Endothelial cell of umbilical vein (primary cell): Measurements from ENCODE around the gene PUS3. TPM values are rescaled to one million over a fixed set of nuclear protein-coding genes. Genes with fewer than 3 reads are reported as not detected.
"Not testable (repeated sequence)": the region's sequence is repeated elsewhere in the genome, so short reads cannot be mapped to it uniquely, and the experiment has no call there.

Experiments
- BruUV-seq: library from RNA; stranded (reverse); fragments of 400-500 nt; replicated peaks from 2 replicates; lab custom pipeline; 2021; lab: Mats Ljungman, UMichigan
- CTCF ChIA-PET: fragments of 300-600, 350-600 bp; sonication (Branson Sonifier 250); formaldehyde crosslinking; loops from one replicate; lab custom pipeline; 2021; ENCODE audit warnings: antibody characterized with exemption, inconsistent platforms; lab: Charles Lee
- POLR2A ChIA-PET: fragments of 300-600, 350-600 bp; sonication (Branson Sonifier 250); formaldehyde crosslinking; loops from one replicate; lab custom pipeline; 2021; ENCODE audit warnings: antibody characterized with exemption, inconsistent platforms; lab: Charles Lee
- DNase-seq: peaks from one replicate; pipeline ENCODE4 v3.0.0-alpha.2; 2011; ENCODE audit warnings: low read depth, low spot score
- FAIRE-seq: peaks from 2 replicates; lab custom pipeline; 2011; peaks lifted over from hg19 to GRCh38; lab: Jason Lieb, UNC
- H2AFZ ChIP-seq: 2 replicates; pipeline ENCODE4 v1.6.0; 2012; ENCODE audit warnings: low read depth, low read length, control low read depth, inconsistent platforms
- H3K27ac ChIP-seq: 2 replicates; pipeline ENCODE4 v1.5.1; 2011; ENCODE audit warnings: low read depth, mild to moderate bottlenecking, control low read depth, low read length, moderate library complexity; ENCODE audit not compliant: insufficient read depth
- H3K27me3 ChIP-seq, 2 experiments: 2 replicates each; pipeline versions ENCODE4 v1.6.0 to v1.6.1; 2011; ENCODE audit warnings: low read length in 2 of 2, mixed read lengths in 1 of 2; ENCODE audit not compliant: control insufficient read depth in 2 of 2, insufficient read depth in 2 of 2
- H3K36me3 ChIP-seq, 2 experiments: 2 replicates in 1 of 2; 3 replicates in 1 of 2; pipeline ENCODE4 v1.5.1; 2011; ENCODE audit warnings: low read length in 2 of 2, mild to moderate bottlenecking in 1 of 2, moderate library complexity in 1 of 2; ENCODE audit not compliant: control insufficient read depth in 2 of 2, insufficient read depth in 2 of 2; ENCODE audit errors: extremely low read depth in 1 of 2
- H3K4me1 ChIP-seq: 3 replicates; pipeline ENCODE4 v1.5.1; 2011; ENCODE audit warnings: mild to moderate bottlenecking, low read length; ENCODE audit not compliant: control insufficient read depth, insufficient read depth; ENCODE audit errors: extremely low read depth
- H3K4me2 ChIP-seq: 2 replicates; pipeline ENCODE4 v1.6.1; 2011; ENCODE audit warnings: low read length, control low read depth, mixed read lengths; ENCODE audit not compliant: insufficient read depth
- H3K4me3 ChIP-seq, 3 experiments: fragments of 200-600 bp in 1 of 3; sonication (generic), shearing (Covaris generic) in 1 of 3; replicated peaks in 1 of 3; 2 replicates each; pipeline ENCODE4 v1.5.1; 2011 to 2016; ENCODE audit warnings: control low read depth in 3 of 3, low read length in 3 of 3, mild to moderate bottlenecking in 2 of 3, inconsistent platforms in 1 of 3, low read depth in 1 of 3, moderate library complexity in 1 of 3; ENCODE audit not compliant: insufficient read depth in 1 of 3
- H3K79me2 ChIP-seq: 2 replicates; pipeline ENCODE4 v1.6.0; 2012; ENCODE audit warnings: low read length, inconsistent platforms; ENCODE audit not compliant: control insufficient read depth, insufficient read depth
- H3K9ac ChIP-seq: replicated peaks from 2 replicates; pipeline ENCODE3; 2011; ENCODE audit warnings: low read length, control low read depth; ENCODE audit not compliant: insufficient read depth; ENCODE audit errors: extremely low read depth
- H3K9me1 ChIP-seq: replicated peaks from 3 replicates; pipeline ENCODE4 v1.6.0; 2011; ENCODE audit warnings: mild to moderate bottlenecking, low read length; ENCODE audit not compliant: control insufficient read depth, insufficient read depth; ENCODE audit errors: extremely low read depth
- H3K9me3 ChIP-seq: replicated peaks from 2 replicates; pipeline ENCODE4 v1.5.1; 2012; ENCODE audit warnings: low read length, inconsistent platforms; ENCODE audit not compliant: control insufficient read depth, insufficient read depth
- H4K20me1 ChIP-seq: replicated peaks from 2 replicates; pipeline ENCODE3; 2011; ENCODE audit warnings: mild to moderate bottlenecking, low read length; ENCODE audit not compliant: control insufficient read depth, insufficient read depth; ENCODE audit errors: extremely low read depth
- FOS ChIP-seq: IDR thresholded peaks from 2 replicates; pipeline ENCODE4 v1.6.1; 2011; ENCODE audit warnings: mild to moderate bottlenecking, low read length, moderate library complexity, borderline replicate concordance; ENCODE audit not compliant: insufficient read depth
- MYC ChIP-seq: IDR thresholded peaks from one replicate; pipeline ENCODE4 v1.6.1; 2011; ENCODE audit warnings: mild to moderate bottlenecking, low read depth, low read length
- dilution Hi-C: fragments of 300-500 bp; cut with MboI; formaldehyde crosslinking; loops from one replicate; pipeline ENCODE4 v1.15.0; 2019; ENCODE audit warnings: low sequenced_read_pairs; ENCODE audit not compliant: extremely low pct_ligation_motif_present
- intact Hi-C: fragments of 100-400 bp; cut with micrococcal nuclease; formaldehyde crosslinking; loops from one replicate; pipeline ENCODE4 v1.10.0; 2022
- polyA plus RNA-seq, 4 experiments: library from polyadenylated mRNA; depleted of rRNA in 3 of 4; stranded (reverse) in 3 of 4; unstranded in 1 of 4; fragments of >200 nt; gene quantifications; 2 replicates each; pipeline versions ENCODE4 v1.2.1 to v1.2.3, GENCODE V29; 2011 to 2012; ENCODE audit warnings: missing spikeins in 1 of 4
- total RNA-seq: library from RNA; stranded (reverse); gene quantifications from 2 replicates; pipeline ENCODE4 v1.2.3, GENCODE V29; 2021

Gene PUS3
- total and polyA plus RNA-seq, 2 donors (not counting 3 experiments of a cell fraction or from before 2014, with no cell fraction given): 5.1 to 10.3 TPM

- no TSS peak for BruUV-seq
- Histone ChIP-seq H3K9me3 (no peaks in the 10 kb centered on the region), H4K20me1 (no peaks in the 10 kb centered on the region), H2AFZ (no peak overlapping the region), H3K79me2 (no peaks in the 10 kb centered on the region), H3K4me2 (no peak overlapping the region), H3K9ac (no peak overlapping the region), H3K27ac (no peak overlapping the region), H3K27me3 (no peaks in the 10 kb centered on the region), H3K36me3 (no peaks in the 10 kb centered on the region), H3K9me1 (no peaks in the 10 kb centered on the region), H3K4me1 (no peaks in the 10 kb centered on the region), H3K4me3 (no peak overlapping the region)
- POLR2A ChIA-PET: no interaction called here
- DNase-seq (no peak), FAIRE-seq (no peak)
- dilution Hi-C loops (no loop called here), intact Hi-C loops (no loop called here)
- CTCF ChIA-PET: no interaction called here
- TF ChIP-seq MYC (no peak), FOS (no peak)
Observed at GRCh38 chr11:125869521-125869920, 33.5 kb downstream of the PUS3 start.

- H3K9ac ChIP-seq, intact Hi-C loops, H3K36me3 ChIP-seq, CTCF ChIA-PET, H4K20me1 ChIP-seq, H3K27ac ChIP-seq, H3K9me3 ChIP-seq, FAIRE-seq, BruUV-seq, DNase-seq, dilution Hi-C loops, H3K4me3 ChIP-seq, POLR2A ChIA-PET, H3K4me2 ChIP-seq, H3K9me1 ChIP-seq, H3K79me2 ChIP-seq, H3K4me1 ChIP-seq, H3K27me3 ChIP-seq, H2AFZ ChIP-seq: not testable (repeated sequence)
Observed at GRCh38 chr11:125865354-125865753, 37.7 kb downstream of the PUS3 start.

- CTCF ChIA-PET, H3K36me3 ChIP-seq, H3K4me2 ChIP-seq, H2AFZ ChIP-seq, H4K20me1 ChIP-seq, DNase-seq, H3K27me3 ChIP-seq, H3K4me1 ChIP-seq, dilution Hi-C loops, H3K9ac ChIP-seq, H3K9me1 ChIP-seq, H3K27ac ChIP-seq, H3K79me2 ChIP-seq, H3K4me3 ChIP-seq, BruUV-seq, FAIRE-seq, H3K9me3 ChIP-seq, POLR2A ChIA-PET, intact Hi-C loops: not testable (repeated sequence)
Observed at GRCh38 chr11:125862786-125863185, 40.2 kb downstream of the PUS3 start.

- H3K79me2 ChIP-seq, intact Hi-C loops, BruUV-seq, dilution Hi-C loops, H3K27me3 ChIP-seq, H2AFZ ChIP-seq, CTCF ChIA-PET, H3K9ac ChIP-seq, H3K4me2 ChIP-seq, FAIRE-seq, H3K9me3 ChIP-seq, DNase-seq, H3K27ac ChIP-seq, H3K36me3 ChIP-seq, POLR2A ChIA-PET, H3K4me1 ChIP-seq, H3K9me1 ChIP-seq, H3K4me3 ChIP-seq, H4K20me1 ChIP-seq: not testable (repeated sequence)
Observed at GRCh38 chr11:125857670-125858069, 45.3 kb downstream of the PUS3 start.
